WTC11 (cell line): ENCODE data around the gene PCGF5.

ENCODE experiments used
- MYBL2 ChIP-seq: sonication (generic); formaldehyde crosslinking; IDR thresholded peaks from 2 replicates; pipeline ENCODE4 v1.8.1; 2023; ENCODE audit warnings: mild to moderate bottlenecking, moderate library complexity, missing genetic modification reagents
- TCF7 ChIP-seq: sonication (generic); formaldehyde crosslinking; IDR thresholded peaks from 2 replicates; pipeline ENCODE4 v1.8.0; 2022; ENCODE audit warnings: mild to moderate bottlenecking, low read depth, missing genetic modification reagents, moderate library complexity
- ZNF138 ChIP-seq: sonication (generic); formaldehyde crosslinking; conservative IDR thresholded peaks from 2 replicates; pipeline ENCODE4 v1.8.1; 2022; ENCODE audit warnings: mild to moderate bottlenecking, moderate library complexity, missing genetic modification reagents
- TF ChIP-seq, protein P1 (sequence below): sonication (generic); formaldehyde crosslinking; conservative IDR thresholded peaks from 2 replicates; pipeline ENCODE4 v1.8.1; 2022; ENCODE audit warnings: mild to moderate bottlenecking, missing genetic modification reagents
- TF ChIP-seq, protein P2 (sequence below): fragments of 200-600 bp; IDR thresholded peaks from 2 replicates; pipeline ENCODE4 v1.8.0; 2022; ENCODE audit warnings: antibody characterized with exemption
- TF ChIP-seq, protein P3 (sequence below): sonication (generic); formaldehyde crosslinking; IDR thresholded peaks from 2 replicates; pipeline ENCODE4 v1.8.1; 2022; ENCODE audit warnings: mild to moderate bottlenecking, moderate library complexity, missing genetic modification reagents
- TF ChIP-seq, protein P4 (sequence below): sonication (generic); formaldehyde crosslinking; IDR thresholded peaks from 2 replicates; pipeline ENCODE4 v1.8.0; 2023; ENCODE audit warnings: missing genetic modification reagents
- TF ChIP-seq, protein P5 (sequence below): sonication (generic); formaldehyde crosslinking; IDR thresholded peaks from 2 replicates; pipeline ENCODE4 v1.8.1; 2023; ENCODE audit warnings: mild to moderate bottlenecking, missing genetic modification reagents, moderate library complexity
- TF ChIP-seq, protein P6 (sequence below): sonication (generic); formaldehyde crosslinking; IDR thresholded peaks from 2 replicates; pipeline ENCODE4 v1.8.1; 2022; ENCODE audit warnings: low read depth, missing genetic modification reagents, borderline replicate concordance

DNA sequence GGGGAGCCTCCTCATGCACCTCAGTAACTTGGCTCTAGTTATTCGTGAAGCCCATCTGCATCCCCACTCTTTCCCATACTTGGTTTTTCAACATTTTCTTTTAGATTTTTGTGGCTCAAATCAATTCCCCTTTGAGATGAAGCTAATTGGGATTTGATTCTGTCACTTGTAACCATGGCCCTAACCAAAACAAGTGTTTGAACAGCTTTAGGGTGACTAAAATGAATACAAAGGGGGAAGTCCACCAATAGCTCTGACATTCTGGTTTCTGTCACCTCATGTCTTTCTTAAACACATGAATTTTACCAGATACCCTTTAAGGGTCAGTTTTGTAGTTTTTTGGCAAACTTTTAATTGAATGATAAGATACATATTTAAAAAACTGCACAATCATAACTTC lies 87.0 kb downstream of the PCGF5 start:
- TF ChIP-seq MYBL2 (CRISPR knock-in tag), result no peak
- TF ChIP-seq ZNF138 (CRISPR knock-in tag), result no peak
- TF ChIP-seq, protein P1, sequence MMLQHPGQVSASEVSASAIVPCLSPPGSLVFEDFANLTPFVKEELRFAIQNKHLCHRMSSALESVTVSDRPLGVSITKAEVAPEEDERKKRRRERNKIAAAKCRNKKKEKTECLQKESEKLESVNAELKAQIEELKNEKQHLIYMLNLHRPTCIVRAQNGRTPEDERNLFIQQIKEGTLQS, result no peak
- TF ChIP-seq TCF7 (CRISPR knock-in tag), result no peak
- TF ChIP-seq, protein P2, sequence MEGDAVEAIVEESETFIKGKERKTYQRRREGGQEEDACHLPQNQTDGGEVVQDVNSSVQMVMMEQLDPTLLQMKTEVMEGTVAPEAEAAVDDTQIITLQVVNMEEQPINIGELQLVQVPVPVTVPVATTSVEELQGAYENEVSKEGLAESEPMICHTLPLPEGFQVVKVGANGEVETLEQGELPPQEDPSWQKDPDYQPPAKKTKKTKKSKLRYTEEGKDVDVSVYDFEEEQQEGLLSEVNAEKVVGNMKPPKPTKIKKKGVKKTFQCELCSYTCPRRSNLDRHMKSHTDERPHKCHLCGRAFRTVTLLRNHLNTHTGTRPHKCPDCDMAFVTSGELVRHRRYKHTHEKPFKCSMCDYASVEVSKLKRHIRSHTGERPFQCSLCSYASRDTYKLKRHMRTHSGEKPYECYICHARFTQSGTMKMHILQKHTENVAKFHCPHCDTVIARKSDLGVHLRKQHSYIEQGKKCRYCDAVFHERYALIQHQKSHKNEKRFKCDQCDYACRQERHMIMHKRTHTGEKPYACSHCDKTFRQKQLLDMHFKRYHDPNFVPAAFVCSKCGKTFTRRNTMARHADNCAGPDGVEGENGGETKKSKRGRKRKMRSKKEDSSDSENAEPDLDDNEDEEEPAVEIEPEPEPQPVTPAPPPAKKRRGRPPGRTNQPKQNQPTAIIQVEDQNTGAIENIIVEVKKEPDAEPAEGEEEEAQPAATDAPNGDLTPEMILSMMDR, result no peak
- TF ChIP-seq, protein P3, sequence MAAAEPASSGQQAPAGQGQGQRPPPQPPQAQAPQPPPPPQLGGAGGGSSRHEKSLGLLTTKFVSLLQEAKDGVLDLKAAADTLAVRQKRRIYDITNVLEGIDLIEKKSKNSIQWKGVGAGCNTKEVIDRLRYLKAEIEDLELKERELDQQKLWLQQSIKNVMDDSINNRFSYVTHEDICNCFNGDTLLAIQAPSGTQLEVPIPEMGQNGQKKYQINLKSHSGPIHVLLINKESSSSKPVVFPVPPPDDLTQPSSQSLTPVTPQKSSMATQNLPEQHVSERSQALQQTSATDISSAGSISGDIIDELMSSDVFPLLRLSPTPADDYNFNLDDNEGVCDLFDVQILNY, result no peak
- TF ChIP-seq, protein P4, sequence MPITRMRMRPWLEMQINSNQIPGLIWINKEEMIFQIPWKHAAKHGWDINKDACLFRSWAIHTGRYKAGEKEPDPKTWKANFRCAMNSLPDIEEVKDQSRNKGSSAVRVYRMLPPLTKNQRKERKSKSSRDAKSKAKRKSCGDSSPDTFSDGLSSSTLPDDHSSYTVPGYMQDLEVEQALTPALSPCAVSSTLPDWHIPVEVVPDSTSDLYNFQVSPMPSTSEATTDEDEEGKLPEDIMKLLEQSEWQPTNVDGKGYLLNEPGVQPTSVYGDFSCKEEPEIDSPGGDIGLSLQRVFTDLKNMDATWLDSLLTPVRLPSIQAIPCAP (CRISPR knock-in tag), result no peak
- TF ChIP-seq, protein P5, sequence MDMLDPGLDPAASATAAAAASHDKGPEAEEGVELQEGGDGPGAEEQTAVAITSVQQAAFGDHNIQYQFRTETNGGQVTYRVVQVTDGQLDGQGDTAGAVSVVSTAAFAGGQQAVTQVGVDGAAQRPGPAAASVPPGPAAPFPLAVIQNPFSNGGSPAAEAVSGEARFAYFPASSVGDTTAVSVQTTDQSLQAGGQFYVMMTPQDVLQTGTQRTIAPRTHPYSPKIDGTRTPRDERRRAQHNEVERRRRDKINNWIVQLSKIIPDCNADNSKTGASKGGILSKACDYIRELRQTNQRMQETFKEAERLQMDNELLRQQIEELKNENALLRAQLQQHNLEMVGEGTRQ, result no peak
- TF ChIP-seq, protein P6, sequence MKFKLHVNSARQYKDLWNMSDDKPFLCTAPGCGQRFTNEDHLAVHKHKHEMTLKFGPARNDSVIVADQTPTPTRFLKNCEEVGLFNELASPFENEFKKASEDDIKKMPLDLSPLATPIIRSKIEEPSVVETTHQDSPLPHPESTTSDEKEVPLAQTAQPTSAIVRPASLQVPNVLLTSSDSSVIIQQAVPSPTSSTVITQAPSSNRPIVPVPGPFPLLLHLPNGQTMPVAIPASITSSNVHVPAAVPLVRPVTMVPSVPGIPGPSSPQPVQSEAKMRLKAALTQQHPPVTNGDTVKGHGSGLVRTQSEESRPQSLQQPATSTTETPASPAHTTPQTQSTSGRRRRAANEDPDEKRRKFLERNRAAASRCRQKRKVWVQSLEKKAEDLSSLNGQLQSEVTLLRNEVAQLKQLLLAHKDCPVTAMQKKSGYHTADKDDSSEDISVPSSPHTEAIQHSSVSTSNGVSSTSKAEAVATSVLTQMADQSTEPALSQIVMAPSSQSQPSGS (CRISPR knock-in tag), result no peak
